Neural cell (in vitro differentiated cells): Measurements from ENCODE around the gene ZBTB6.

Source experiments
- CTCF ChIP-seq: fragments of 450-650 bp; IDR thresholded peaks from 2 replicates; pipeline ENCODE4 v1.5.1; 2014; ENCODE audit warnings: antibody characterized with exemption, mild to moderate bottlenecking, moderate library complexity; ENCODE audit not compliant: poor library complexity, severe bottlenecking
- EP300 ChIP-seq: fragments of 450-650 bp; conservative IDR thresholded peaks from 2 replicates; pipeline ENCODE4 v1.6.1; 2014; ENCODE audit warnings: antibody characterized with exemption, mild to moderate bottlenecking, moderate library complexity; ENCODE audit not compliant: poor library complexity, severe bottlenecking
- MXI1 ChIP-seq: fragments of 450-650 bp; conservative IDR thresholded peaks from 2 replicates; pipeline ENCODE4 v1.6.1; 2014; ENCODE audit warnings: antibody characterized with exemption, mild to moderate bottlenecking; ENCODE audit not compliant: poor library complexity, severe bottlenecking
- POLR2AphosphoS5 ChIP-seq: IDR thresholded peaks from 2 replicates; pipeline ENCODE4 v1.6.1; 2012
- REST ChIP-seq: IDR thresholded peaks from 2 replicates; pipeline ENCODE4 v1.6.1; 2012; ENCODE audit warnings: borderline replicate concordance

- no peak for TF ChIP-seq EP300
- TF ChIP-seq CTCF: no peak
- TF ChIP-seq POLR2AphosphoS5: no peak
- TF ChIP-seq REST: no peak
- no peak for TF ChIP-seq MXI1
These were observed 36.6 kb upstream of the ZBTB6 start for GRCh38 chr9:122949696-122950095.
